Kidney epithelial cell (primary cell): ENCODE measurements around the gene NFIB. TPM values are rescaled to one million over a fixed set of nuclear protein-coding genes. Genes with fewer than 3 reads are reported as not detected.

Source experiments
- DNase-seq: peaks from one replicate; pipeline ENCODE4 v3.0.0-alpha.2; 2010; ENCODE audit warnings: low read depth
- H3K27me3 ChIP-seq: 2 replicates; pipeline ENCODE4 v1.6.0; 2011; ENCODE audit warnings: low read length; ENCODE audit not compliant: control insufficient read depth, insufficient read depth
- H3K36me3 ChIP-seq: 2 replicates; pipeline ENCODE4 v1.5.1; 2011; ENCODE audit warnings: low read length; ENCODE audit not compliant: control insufficient read depth, insufficient read depth
- H3K4me3 ChIP-seq: 2 replicates; pipeline ENCODE4 v1.5.1; 2011; ENCODE audit warnings: low read depth, mild to moderate bottlenecking, control low read depth, low read length
- total RNA-seq: library from RNA; depleted of rRNA; stranded (reverse); fragments of >200 nt; gene quantifications from 2 replicates; pipeline ENCODE4 v1.2.3, GENCODE V29; 2015
- TF ChIP-seq, protein P1 (sequence below): IDR thresholded peaks from 2 replicates; pipeline ENCODE4 v1.5.1; 2011; ENCODE audit warnings: mild to moderate bottlenecking, moderate library complexity, low read length, control low read depth, inconsistent platforms; ENCODE audit not compliant: insufficient read depth, poor library complexity, severe bottlenecking

Gene NFIB
- total RNA-seq, 1 donor from 2014 or later, result 3.3 TPM

DNA sequence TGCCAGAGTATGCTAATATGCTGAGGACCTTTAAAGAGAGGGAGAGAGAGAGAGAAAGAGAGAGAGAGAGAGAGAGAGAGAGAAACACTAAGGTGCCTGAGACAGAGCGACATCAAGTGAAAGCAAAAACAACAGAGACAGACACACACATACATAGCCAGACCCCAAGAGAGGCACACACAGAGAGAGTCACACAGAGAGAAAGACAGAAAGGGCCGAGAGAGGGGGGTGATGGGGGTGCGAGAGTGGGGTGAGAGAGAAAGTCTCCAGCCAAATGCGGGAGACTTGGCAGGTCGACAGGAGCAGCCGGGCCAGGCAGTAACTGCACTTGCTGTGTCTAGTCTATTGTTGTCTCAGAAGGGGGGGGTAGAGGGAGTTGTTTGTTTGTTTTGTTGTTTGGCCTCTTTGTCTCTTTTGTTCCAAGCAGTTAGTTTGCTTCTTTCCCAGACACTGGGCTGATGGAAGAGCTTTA lies 30.1 kb upstream of the NFIB start:
- H3K4me3 ChIP-seq, result no peak overlapping the region
- peaks cover 85% of the 10 kb centered on the region for H3K27me3 ChIP-seq
- H3K36me3 ChIP-seq, result no peaks in the 10 kb centered on the region
- no peak for DNase-seq
- TF ChIP-seq, protein P1, sequence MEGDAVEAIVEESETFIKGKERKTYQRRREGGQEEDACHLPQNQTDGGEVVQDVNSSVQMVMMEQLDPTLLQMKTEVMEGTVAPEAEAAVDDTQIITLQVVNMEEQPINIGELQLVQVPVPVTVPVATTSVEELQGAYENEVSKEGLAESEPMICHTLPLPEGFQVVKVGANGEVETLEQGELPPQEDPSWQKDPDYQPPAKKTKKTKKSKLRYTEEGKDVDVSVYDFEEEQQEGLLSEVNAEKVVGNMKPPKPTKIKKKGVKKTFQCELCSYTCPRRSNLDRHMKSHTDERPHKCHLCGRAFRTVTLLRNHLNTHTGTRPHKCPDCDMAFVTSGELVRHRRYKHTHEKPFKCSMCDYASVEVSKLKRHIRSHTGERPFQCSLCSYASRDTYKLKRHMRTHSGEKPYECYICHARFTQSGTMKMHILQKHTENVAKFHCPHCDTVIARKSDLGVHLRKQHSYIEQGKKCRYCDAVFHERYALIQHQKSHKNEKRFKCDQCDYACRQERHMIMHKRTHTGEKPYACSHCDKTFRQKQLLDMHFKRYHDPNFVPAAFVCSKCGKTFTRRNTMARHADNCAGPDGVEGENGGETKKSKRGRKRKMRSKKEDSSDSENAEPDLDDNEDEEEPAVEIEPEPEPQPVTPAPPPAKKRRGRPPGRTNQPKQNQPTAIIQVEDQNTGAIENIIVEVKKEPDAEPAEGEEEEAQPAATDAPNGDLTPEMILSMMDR, result no peak

DNA sequence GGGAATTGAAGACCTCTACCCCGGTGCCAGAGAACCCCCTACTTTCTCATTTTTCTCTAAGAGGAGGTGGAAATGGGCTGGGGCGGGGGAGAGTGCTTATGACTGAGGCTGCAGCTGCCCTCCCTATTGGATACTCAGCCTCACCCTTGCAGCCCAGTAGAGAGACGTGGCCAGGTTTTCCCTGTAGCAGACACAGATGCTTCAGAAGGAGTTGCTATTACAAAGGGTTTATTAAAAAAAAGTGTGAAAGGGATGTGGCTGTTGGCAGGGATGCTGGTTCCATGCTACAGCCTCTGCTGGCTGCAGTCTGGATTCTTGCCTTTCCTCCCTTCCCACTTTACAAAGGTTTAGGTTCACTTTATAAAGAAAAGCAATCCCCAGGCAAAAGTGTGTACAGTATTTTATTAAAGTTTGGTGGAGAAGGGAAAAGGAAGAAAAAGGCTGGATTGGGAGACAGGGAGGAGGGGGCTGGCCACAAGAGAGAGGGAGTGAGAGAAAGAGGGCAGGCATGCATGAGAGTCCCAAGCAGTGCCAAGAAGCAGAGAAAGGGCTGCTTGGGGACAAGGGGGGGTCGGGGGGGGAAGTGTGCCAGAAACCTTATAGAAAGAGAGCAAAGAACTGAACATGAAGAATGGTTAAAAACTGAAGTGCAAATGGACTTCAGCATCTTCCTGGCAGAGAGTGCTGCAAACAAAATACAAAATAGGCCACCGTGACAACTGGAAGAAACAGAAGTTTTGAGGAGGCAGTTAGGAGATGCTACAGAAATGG lies 29.5 kb upstream of the NFIB start:
- peaks cover 79% of the 10 kb centered on the region for H3K27me3 ChIP-seq
- DNase-seq, result no peak
- no peaks in the 10 kb centered on the region for H3K36me3 ChIP-seq
- no peak overlapping the region for H3K4me3 ChIP-seq
- TF ChIP-seq, protein P1, result no peak

DNA sequence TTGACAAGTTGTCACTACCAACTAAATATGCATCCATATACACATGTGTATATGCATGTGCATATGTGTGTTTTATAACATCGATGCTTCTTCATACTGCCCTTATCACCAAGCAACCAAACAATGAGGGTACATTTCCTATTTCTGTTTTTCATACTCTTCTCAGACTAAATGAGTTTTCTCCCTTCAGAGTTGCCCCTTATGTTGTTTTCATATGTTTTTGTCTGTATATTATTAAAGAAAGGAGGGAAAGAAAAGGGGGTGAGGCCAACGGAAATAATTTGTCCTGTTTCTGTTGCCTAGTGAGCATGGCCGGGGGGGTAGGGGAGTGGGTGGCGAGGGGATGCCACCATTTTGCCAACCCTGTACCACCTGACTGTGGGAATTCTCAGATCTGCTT lies 28.8 kb upstream of the NFIB start:
- no peak for DNase-seq
- Histone ChIP-seq H3K27me3 (peaks cover 74% of the 10 kb centered on the region), H3K4me3 (no peak overlapping the region), H3K36me3 (no peaks in the 10 kb centered on the region)
- TF ChIP-seq, protein P1, result no peak

DNA sequence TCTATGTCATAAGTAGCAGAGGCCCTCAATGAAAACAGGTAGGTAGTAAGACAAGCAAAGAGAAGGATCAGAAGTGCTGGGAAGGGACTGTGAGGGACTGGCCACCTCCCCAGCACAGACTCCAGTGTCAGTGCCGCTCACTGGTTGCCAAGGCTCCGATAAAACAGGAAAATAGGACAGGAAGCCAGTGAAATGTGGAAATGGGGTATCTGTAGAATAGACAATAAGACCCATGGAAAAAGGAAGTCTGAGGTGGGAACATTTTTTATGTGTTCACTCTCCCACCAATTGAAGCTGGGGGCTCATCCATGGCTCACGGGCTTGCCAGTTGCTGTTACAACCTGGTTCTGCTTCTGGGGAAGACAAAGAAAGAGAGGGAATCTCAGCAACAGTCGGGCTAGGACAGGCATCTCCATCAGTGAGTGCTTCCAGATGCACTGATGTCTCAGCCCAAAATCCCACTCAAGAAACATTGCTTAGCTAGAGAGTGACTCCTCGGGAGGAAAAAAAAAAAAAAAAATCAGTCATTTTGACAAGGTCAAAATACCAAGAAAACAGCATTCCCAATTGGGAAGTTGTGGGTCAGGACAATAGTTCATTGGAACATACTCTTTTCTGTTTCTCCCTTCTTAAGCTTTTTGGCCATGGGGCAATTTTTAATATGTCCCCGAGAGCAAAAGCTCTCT lies 27.6 kb upstream of the NFIB start:
- H3K36me3 ChIP-seq, result no peaks in the 10 kb centered on the region
- H3K27me3 ChIP-seq, result peaks cover 63% of the 10 kb centered on the region
- DNase-seq, result no peak
- no peak overlapping the region for H3K4me3 ChIP-seq
- TF ChIP-seq, protein P1, result no peak

DNA sequence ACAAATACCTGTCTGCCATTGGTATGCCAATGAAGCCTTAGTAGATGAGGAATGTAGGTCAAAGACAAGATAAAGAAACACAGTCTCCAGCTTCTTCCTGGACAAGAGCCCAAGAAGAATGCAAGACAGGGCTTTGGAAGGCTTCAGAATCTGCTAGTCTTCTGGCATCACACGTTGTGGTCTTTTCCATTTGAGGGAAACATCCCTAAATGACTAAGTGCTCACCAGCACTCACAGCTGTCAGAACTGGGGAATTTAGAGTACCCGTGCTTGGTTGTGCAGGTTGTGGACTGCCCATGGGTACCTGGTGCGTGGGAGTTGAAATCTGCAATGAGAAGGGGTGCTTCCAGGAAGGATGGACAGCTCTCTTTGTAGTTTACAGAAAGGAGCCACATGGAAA lies 27.1 kb upstream of the NFIB start:
- TF ChIP-seq, protein P1, result no peak
- Histone ChIP-seq H3K36me3 (no peaks in the 10 kb centered on the region), H3K4me3 (no peak overlapping the region), H3K27me3 (peaks cover 57% of the 10 kb centered on the region)
- no peak for DNase-seq
